GM23338 (cell line): ENCODE measurements around the gene SCN1B. TPM values are rescaled to one million over a fixed set of nuclear protein-coding genes. Genes with fewer than 3 reads are reported as not detected.

ENCODE experiments used
- ATAC-seq: fragments of 200-7000 bp; cut with Tn5 transposase; 3 replicates; pipeline ENCODE4 v1.9.1; 2020
- DNase-seq: peaks from one replicate; pipeline ENCODE4 v3.0.0-alpha.2; 2015; ENCODE audit warnings: low spot score
- H2AFZ ChIP-seq: fragments of 200-600 bp; sonication (generic); 2 replicates; pipeline ENCODE4 v1.8.0; 2016; ENCODE audit warnings: antibody characterized with exemption, mild to moderate bottlenecking, moderate library complexity
- H3F3A ChIP-seq: fragments of 200-600 bp; sonication (generic); replicated peaks from 2 replicates; pipeline ENCODE4 v1.8.0; 2017; ENCODE audit warnings: antibody characterized with exemption, mixed run types, low read depth
- H3K27ac ChIP-seq: fragments of 200-600 bp; sonication (generic); 2 replicates; pipeline ENCODE4 v1.6.1; 2016; ENCODE audit warnings: low read depth
- H3K27me3 ChIP-seq: fragments of 200-600 bp; sonication (generic); 2 replicates; pipeline ENCODE4 v1.8.0; 2016; ENCODE audit warnings: mild to moderate bottlenecking, mixed run types, moderate library complexity; ENCODE audit not compliant: insufficient read depth
- H3K36me3 ChIP-seq: fragments of 200-600 bp; sonication (generic); 2 replicates; pipeline ENCODE4 v1.8.0; 2016; ENCODE audit warnings: mild to moderate bottlenecking; ENCODE audit not compliant: insufficient read depth
- H3K4me1 ChIP-seq: fragments of 200-600 bp; sonication (generic); 2 replicates; pipeline ENCODE4 v1.8.0; 2016; ENCODE audit warnings: mild to moderate bottlenecking, moderate library complexity; ENCODE audit not compliant: insufficient read depth
- H3K4me2 ChIP-seq: fragments of 200-600 bp; sonication (generic); 2 replicates; pipeline ENCODE4 v1.7.1; 2017; ENCODE audit warnings: mixed run types
- H3K4me3 ChIP-seq: fragments of 200-600 bp; sonication (generic); 2 replicates; pipeline ENCODE4 v1.6.1; 2016; ENCODE audit warnings: mixed run types
- H3K79me2 ChIP-seq: fragments of 200-600 bp; sonication (generic); replicated peaks from 2 replicates; pipeline ENCODE4 v1.8.0; 2017; ENCODE audit warnings: mild to moderate bottlenecking; ENCODE audit not compliant: insufficient read depth
- H3K9me2 ChIP-seq: fragments of 200-600 bp; sonication (generic); 2 replicates; pipeline ENCODE4 v1.8.0; 2017; ENCODE audit not compliant: insufficient read depth
- H4K20me1 ChIP-seq: fragments of 200-600 bp; sonication (generic); replicated peaks from 2 replicates; pipeline ENCODE4 v1.8.0; 2017; ENCODE audit warnings: mild to moderate bottlenecking; ENCODE audit not compliant: insufficient read depth
- H3K27ac Mint-ChIP-seq: 2 replicates; pipeline ENCODE4 v1.8.0; 2020; ENCODE audit warnings: inconsistent platforms, mild to moderate bottlenecking, moderate library complexity, mixed read lengths
- H3K27me3 Mint-ChIP-seq: 3 replicates; pipeline ENCODE4 v1.8.0; 2022; ENCODE audit warnings: low read depth, mild to moderate bottlenecking, moderate library complexity, mixed read lengths, inconsistent platforms; ENCODE audit not compliant: insufficient read depth, poor library complexity
- H3K36me3 Mint-ChIP-seq: 3 replicates; pipeline ENCODE4 v1.8.0; 2021; ENCODE audit warnings: low read depth, mild to moderate bottlenecking, inconsistent platforms, moderate library complexity, mixed read lengths
- H3K4me1 Mint-ChIP-seq: 3 replicates; pipeline ENCODE4 v1.8.0; 2020; ENCODE audit warnings: mild to moderate bottlenecking, inconsistent platforms, mixed read lengths
- H3K4me3 Mint-ChIP-seq: 3 replicates; pipeline ENCODE4 v1.8.0; 2021; ENCODE audit warnings: moderate library complexity, mild to moderate bottlenecking, inconsistent platforms, mixed read lengths
- H3K9me3 Mint-ChIP-seq: 3 replicates; pipeline ENCODE4 v1.8.0; 2020; ENCODE audit warnings: moderate library complexity, mild to moderate bottlenecking, inconsistent platforms, mixed read lengths
- CREB1 ChIP-seq: fragments of 250-450 bp; sonication (Bioruptor Pico); IDR thresholded peaks from 2 replicates; pipeline ENCODE4 v1.5.0; 2020; ENCODE audit warnings: low read depth, mild to moderate bottlenecking, moderate library complexity
- CTCF ChIP-seq, 2 experiments: fragments of 200-600 bp in 1 of 2; sonication (generic) in 1 of 2; conservative IDR thresholded peaks; 2 replicates each; pipeline versions ENCODE4 v1.5.1 to v1.6.1; 2016 to 2017; ENCODE audit warnings: antibody characterized with exemption in 2 of 2, low read depth in 2 of 2, mild to moderate bottlenecking in 2 of 2, moderate library complexity in 1 of 2
- ETS1 ChIP-seq: IDR thresholded peaks from 2 replicates; pipeline ENCODE4 v1.6.1; 2016; ENCODE audit warnings: antibody characterized with exemption
- EZH2phosphoT487 ChIP-seq: fragments of 200-600 bp; sonication (generic); IDR thresholded peaks from one replicate; pipeline ENCODE4 v1.8.1; 2018; ENCODE audit warnings: antibody characterized with exemption; ENCODE audit not compliant: unreplicated experiment
- JUNB ChIP-seq: IDR thresholded peaks from one replicate; pipeline ENCODE4 v1.6.1; 2016; ENCODE audit warnings: antibody characterized with exemption; ENCODE audit not compliant: unreplicated experiment
- NANOG ChIP-seq: IDR thresholded peaks from 2 replicates; pipeline ENCODE4 v1.6.1; 2016; ENCODE audit warnings: antibody characterized with exemption, borderline replicate concordance
- POLR2AphosphoS5 ChIP-seq: IDR thresholded peaks from 2 replicates; pipeline ENCODE4 v1.6.1; 2016; ENCODE audit warnings: antibody characterized with exemption, low read depth
- REST ChIP-seq: IDR thresholded peaks from one replicate; pipeline ENCODE4 v1.6.1; 2018; ENCODE audit warnings: antibody characterized with exemption; ENCODE audit not compliant: unreplicated experiment
- STAT1 ChIP-seq: IDR thresholded peaks from one replicate; pipeline ENCODE4 v1.6.1; 2016; ENCODE audit warnings: antibody characterized with exemption; ENCODE audit not compliant: unreplicated experiment
- polyA plus RNA-seq: library from polyadenylated mRNA; unstranded; fragments of >200 nt; fragmentation: Nextera tagmentation; extraction: Ambion mirVana; gene quantifications from 2 replicates; pipeline ENCODE4 v1.2.1, GENCODE V29; 2016
- total RNA-seq: library from RNA; depleted of rRNA; stranded (reverse); fragments of >200 nt; shearing (Covaris generic); gene quantifications from 2 replicates; pipeline ENCODE4 v1.2.3, GENCODE V29; 2014

Gene SCN1B
- total and polyA plus RNA-seq, 2 experiments from 2014 or later = 1.7 to 4.8 TPM

- TF ChIP-seq REST (no peak), JUNB (no peak), STAT1 (no peak), ETS1 (no peak), POLR2AphosphoS5 (no peak), CREB1 (CRISPR knock-in tag) (no peak)
Observed at GRCh38 chr19:35052599-35053190, 22.4 kb downstream of the SCN1B start (continued).

- Histone ChIP-seq H3K27ac (no peak overlapping the region), H4K20me1 (no peaks in the 10 kb centered on the region), H3K4me3 (no peak overlapping the region), H3K79me2 (no peaks in the 10 kb centered on the region), H3F3A (peaks cover 4% of the 10 kb centered on the region; the same call in 1 of the 2 replicates), H3K4me2 (no peak overlapping the region), H3K36me3 (no peaks in the 10 kb centered on the region), H3K9me2 (no peaks in the 10 kb centered on the region), H3K4me1 (peaks cover 5% of the 10 kb centered on the region; the same call in 1 of the 2 replicates), H3K27me3 (no peaks in the 10 kb centered on the region), H2AFZ (no peak overlapping the region)
- TF ChIP-seq CTCF (conservative IDR thresholded peaks at IDR 0.05; ENCODE audit: low read depth in 2 of 2) = no peak
- TF ChIP-seq STAT1 = no peak
- no peak for TF ChIP-seq NANOG
- no peak for TF ChIP-seq EZH2phosphoT487
- TF ChIP-seq ETS1 = no peak
- no peak for TF ChIP-seq CREB1 (CRISPR knock-in tag)
- no peak for TF ChIP-seq POLR2AphosphoS5
- H3K27me3 Mint-ChIP-seq = peaks cover 11% of the 10 kb centered on the region
- peaks cover 15% of the 10 kb centered on the region for H3K36me3 Mint-ChIP-seq
- H3K4me3 Mint-ChIP-seq = no peak overlapping the region
- H3K9me3 Mint-ChIP-seq = no peaks in the 10 kb centered on the region; the same call in 1 of the 3 replicates
- H3K27ac Mint-ChIP-seq = no peak overlapping the region
- ATAC-seq (no peak), DNase-seq (no peak)
- peaks cover 17% of the 10 kb centered on the region for H3K4me1 Mint-ChIP-seq
Observed at GRCh38 chr19:35053667-35054293, 23.5 kb downstream of the SCN1B start.
